Stimulated activated CD8-positive, alpha-beta memory T cell treated with anti-CD3 and anti-CD28 coated beads, Interleukin-7, amount 100 ng/mL, for 24 hours (primary cell): Measurements from ENCODE around the gene M1AP.
"Not testable (repeated sequence)": the region's sequence is repeated elsewhere in the genome, so short reads cannot be mapped to it uniquely, and the experiment has no call there.

ENCODE experiments used
- DNase-seq: peaks from one replicate; pipeline ENCODE4 v3.0.0-alpha.2; 2020; ENCODE audit warnings: low read depth

The M1AP gene

DNA sequence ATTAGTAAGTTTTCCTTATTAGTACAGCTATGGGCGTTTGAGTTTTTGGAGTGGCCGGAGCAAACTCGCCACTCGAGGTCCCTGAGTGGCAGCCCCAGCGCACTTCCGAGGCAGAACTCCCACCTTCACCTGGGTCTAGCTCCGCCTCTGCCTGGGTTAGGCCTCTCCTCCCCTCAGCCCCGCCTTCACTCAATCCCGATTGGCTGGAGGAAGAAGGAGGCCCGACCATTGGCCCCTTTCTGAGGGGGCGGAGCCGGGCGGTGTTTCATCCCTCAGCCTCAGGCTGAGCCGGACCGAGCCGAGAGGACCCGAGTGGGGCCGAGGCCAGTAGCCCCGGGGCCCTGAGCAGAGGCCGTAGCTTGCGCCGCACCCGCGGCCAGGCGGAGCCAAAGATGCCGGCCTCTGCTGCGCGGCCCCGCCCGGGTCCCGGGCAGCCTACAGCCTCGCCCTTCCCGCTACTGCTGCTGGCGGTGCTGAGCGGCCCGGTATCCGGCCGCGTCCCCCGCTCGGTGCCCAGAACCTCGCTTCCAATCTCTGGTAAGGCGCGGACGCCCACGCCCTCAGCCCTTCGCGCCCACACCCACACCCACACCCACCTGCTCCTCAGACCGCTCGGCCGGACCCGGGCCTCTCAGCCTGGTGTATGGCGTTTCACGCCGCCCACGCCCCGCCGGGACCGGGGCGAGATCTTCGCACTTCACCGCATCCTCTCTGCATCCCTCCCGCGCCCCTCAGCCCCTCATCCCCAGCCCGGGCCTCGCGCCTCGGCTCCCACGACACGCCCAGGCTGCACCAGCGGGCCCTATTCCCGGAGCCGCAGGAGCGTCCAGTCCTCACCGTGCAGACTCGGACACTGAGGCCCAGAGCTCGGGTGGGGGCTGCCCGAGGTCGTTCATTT lies 6.1 kb upstream of the M1AP start, which contains the start of gene SEMA4F:
Gene SEMA4F, plus strand, starts transcription at position 263 of the 898 bp plus-strand sequence. Its CDS starts 130 bp downstream, at position 393.
- DNase-seq = peak; percentile 90

DNA sequence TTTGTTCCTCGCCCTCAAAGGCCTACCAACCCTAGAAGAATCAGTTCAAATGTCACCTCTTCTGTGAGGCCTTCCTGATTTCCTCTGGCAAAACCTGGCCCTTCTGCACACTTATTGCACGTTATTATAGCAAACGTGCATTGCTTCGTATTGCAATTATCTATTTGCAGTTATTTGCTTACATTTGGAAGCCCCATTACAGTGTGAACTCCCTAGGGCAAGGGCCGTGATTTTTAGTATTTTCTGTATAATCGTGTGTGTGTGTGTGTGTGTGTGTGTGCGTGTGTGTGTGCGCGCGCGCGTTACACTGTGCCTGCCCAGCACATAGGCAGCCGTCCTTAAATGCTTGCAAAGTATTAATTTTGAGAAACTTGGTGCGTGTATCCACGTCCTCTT lies 5.5 kb upstream of the M1AP start:
- no peak for DNase-seq

DNA sequence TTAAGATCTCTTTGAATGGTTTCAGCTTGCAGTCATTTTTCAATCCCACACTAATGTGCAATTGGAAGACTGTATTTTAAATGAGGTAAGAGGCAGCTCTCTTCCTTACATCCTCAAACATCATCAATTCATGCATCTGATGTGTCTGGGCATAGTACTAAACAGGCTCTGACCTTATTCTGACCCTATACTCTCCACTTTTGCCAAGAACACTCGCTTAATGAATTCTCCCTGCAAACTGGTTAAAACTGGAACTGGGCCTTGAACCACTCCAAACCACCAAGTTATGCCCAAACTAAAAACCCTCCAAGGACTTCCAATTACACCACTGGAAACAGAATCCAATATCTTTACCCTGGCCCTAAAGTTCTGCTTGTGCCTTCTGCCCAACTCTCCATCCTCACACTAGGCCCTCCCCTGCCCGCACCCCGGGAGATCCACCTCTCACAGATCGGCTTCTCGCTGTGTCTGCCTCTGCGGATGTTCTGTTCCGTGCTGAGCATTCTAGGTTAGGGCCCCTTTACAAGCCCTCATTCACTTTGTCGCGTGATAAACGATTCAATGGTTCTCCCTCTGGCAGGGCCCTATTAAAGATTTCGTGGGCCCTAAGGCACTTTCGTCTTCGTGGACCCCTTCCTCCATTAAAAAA lies 1.2 kb downstream of the M1AP start:
- no peak for DNase-seq

DNA sequence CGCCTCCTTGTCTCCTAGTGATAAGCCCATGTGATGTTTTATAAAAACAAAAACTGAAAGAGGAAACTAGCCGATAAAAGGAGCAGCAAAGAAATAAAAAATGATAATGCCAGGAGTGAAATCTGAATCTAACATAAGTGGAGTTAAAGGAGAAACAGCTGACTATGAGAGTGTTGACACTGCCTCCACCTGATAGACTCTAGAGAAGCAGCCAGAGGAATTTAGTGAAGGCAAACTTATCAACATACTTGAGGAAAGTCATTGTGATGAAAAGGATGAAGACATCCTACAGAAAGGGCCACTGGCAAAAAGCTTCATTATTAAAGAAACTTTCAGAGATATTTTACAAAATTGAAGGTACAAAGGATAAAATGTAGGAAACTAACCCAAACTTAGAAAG lies 1.9 kb downstream of the M1AP start:
- no peak for DNase-seq

DNA sequence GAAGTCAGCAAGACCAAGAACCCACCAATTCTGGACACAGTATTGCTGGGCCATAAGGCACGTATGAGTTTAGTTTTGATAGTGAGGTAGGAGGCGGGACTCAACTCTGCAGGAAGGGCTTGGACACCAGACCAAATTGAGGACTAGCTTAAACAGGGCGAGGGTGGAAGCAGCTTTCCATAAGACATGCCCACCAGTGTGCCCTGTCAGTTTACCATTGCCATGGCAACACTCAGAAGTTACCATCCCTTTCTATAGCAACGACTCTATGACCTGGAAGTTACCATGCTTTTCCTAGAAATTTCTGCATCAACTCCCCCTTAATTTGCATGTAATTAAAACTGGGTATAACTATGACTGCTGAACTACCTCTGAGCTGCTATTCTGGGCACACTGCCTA lies 2.8 kb downstream of the M1AP start:
- no peak for DNase-seq

DNA sequence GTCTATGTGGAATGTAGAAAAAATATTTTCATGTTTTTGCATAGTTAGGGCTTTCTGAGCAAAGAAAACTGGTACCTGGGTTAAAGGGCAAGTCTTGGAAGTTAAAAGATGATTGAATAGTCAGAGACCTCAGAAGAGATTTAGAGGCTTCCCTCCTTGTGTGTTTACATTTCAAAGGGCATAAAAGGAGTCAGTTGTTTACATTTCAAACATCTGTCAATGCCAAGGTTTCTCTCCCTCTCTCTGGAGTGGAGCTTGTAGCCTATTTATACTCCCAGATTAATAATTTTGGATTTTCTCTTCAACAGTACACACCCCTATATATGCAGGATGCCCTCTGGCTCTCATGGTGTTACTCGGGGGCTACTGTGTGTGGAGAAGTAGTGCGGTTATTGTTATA lies 8.6 kb downstream of the M1AP start:
- DNase-seq = no peak

DNA sequence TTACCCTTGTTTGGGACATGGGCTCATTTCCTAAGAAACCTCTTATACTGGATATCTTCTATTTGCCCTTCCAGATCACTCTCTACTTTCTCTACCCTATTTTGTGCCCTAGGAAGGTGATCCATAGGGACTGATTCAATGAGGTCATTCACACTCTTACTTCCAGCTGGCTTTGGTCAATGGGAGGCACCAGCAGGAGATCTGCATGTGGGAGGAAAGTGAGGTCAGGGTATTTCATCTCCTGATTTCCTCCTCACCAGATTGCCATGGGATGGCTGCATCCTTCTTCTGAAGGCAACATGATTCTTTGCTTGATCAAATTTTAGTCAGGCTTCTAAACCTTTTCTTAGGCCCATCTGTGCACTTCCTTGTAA lies 15.2 kb downstream of the M1AP start:
- DNase-seq = no peak

DNA sequence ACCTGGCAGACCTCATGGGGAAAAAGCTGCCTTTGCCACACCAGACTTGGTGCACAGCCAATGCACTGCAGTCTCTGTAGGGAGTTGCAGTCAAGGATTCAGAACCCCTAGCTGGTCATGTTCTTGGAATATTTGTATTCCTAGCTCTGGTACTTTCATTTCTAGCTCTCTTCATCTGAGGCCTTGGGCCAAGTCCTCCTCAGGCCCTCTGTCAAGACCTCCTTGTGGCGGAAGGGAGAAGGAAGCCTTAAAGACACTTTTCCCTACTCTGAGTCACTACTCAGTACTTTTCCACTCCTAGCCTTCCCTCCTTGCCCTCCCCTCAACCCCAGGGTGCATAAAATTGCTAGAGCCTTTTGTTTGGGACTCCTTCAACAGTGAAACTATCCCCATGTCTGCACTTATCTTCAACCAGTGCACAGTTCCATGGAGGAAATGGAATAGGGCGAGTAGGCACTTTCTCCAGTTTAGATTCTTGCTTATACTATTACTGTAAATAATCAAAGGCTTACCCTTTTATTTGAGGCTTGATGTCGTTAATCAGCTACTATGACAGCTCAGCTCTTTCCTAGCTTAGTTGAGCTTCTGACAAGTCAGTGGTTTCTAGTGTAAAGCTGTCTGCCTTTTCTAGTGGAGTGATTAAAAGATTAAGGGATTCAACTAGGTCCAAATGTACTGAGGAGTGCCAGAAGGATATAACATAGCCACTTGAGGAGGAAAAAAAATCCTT lies 15.8 kb downstream of the M1AP start:
- no peak for DNase-seq

DNA sequence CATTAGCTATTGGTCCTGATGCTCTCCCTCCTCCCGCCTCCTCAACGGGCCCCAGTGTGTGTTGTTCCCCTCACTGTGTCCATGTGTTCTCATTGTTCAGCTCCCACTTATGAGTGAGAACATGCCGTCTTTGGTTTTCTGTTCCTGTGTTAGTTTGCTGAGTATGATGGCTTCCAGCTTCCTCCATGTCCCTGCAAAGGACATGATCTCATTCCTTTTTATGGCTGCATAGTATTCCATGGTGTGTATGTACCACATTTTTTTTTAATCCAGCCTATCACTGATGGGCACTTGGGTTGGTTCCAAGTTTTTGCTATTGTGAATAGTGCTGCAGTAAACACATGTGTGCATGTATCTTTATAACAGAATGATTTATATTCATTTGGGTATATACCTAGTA lies 17.7 kb downstream of the M1AP start:
- DNase-seq = not testable (repeated sequence)

DNA sequence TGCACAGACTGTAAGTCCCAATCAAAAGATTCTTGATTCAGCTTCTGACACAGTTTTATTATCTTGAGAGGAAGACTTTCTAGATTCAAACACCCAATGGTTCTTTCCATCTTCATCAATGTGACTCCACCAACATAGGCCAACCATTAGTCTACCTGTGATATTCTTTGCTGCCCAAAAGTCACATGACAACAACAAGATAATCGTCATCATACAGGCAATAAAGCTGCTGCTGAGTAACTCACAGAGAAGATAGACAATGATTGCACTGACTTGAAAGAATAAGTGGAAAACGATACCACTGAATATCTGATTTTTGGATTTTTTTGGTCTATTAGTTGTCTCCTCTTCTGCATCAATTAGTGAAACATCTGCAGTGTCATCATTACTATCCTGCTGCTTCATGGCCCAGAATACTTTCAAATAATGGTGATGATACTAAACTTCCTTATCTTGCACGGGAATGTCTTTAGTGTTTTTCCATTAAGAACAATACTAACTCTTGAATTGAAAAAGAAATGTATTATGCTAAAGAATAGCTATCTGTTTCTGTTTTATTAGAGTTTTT lies 19.5 kb downstream of the M1AP start:
- DNase-seq = no peak

DNA sequence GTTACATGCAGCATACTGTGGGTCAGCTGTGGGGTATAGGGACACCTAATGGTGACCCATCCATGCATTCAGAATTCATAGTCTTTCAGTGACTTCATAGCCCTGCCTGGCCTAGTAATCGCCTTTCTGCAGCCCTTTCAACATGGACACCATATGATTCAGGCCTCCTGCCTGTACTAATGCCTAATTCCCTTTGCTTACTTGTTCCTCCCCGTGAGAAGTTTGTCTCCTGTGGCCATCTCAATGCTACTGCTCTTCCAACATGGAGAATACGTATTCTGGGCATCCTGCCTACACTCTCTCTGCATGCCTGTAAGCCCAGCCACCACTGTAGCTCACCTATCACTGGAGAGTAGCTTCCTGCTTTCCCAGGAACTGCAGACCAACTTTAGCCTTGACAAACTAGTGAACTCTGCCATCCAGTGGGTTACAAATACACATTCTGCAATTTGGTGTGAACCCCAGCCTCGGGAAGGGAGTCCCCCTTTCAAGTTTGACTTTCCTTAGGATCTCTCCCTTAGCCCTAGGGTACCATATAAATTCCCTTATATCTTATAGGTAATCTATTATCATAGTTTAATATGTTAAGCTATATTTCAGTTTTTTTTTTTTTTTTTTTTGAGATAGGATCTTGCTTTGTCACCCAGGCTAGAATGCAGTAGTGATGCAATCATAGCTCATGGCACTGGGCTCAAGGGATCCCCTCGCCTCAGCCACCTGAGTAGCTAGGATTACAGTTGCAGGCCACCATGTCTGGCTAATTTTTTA lies 22.3 kb downstream of the M1AP start:
- no peak for DNase-seq

DNA sequence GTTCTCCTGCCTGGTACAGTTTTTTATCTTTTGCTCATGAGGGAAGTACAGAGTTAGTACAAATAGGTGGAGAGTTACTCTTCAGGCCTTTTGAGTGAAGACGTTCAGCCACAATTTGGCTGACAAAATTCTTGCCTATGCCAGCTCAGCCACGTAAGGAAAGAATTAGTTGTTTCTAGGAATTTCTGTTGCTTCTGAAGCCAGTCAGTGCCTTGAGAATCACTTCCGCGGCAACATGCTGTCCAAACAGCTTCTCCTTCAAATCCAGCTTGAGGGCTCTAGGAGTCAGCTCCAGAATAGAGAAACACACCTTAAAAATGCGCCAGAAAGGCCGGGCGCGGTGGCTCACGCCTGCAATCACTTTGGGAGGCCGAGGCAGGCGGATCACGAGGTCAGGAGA lies 27.5 kb downstream of the M1AP start:
- no peak for DNase-seq

DNA sequence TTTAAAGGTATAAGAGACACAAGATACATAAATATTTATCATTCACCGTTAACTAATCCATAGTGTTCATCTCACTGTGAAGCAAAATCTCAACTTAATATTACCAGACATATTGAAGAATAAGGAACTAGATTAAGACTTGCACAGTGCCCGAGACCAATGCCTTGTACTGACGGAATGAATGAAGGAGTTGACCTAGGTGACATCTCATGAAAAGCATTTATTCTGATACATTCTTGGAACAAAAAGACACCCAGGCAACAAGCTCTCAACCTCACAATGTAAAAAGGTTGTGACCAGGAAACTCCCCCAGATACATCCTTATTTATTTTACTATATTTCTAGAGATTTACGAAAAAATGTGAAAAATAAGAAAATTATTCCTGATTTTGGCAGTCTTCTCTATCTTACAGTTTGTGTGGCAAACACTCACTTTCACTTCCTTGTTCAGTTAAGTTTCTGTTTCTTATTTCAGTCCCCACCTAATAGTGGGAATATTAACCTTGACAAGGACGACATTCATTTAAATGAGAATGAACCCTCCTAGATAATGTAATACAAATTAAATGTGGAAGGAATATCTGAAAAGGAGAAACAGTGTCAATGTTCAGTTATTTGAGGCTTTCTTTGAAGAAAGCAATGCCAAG lies 28.4 kb downstream of the M1AP start:
- no peak for DNase-seq

DNA sequence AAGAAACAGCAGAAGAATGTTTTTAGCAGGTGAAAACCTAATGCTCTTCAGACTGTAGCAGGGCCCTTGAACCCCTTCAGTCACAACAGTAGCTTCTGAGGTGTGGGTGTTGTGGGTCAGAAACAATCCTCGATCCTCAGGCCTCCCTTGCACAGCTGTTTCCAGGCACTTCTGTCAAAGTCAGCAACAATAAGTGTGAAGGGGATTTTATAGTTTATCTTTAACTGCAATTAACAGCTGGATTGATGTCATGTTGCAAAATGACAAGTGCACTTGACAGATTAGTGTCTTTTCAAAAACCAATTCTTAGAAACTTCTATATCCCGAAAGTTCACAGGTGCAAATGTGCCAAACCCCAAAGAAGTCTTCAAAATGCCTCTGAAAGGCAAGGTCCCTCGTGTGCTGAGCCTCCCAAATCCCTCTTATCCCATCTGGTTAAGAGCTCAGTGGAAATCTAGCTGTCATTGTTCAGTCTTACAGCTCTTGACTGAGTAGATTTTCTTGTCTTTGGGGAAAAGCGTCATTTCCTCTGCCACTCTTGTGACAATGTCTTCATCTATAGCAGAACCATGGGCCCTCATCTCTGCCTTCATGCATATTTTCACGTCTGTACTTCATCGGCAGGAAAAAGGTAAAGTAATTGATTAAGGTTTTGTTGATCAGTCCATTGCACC lies 29.6 kb downstream of the M1AP start:
- no peak for DNase-seq

DNA sequence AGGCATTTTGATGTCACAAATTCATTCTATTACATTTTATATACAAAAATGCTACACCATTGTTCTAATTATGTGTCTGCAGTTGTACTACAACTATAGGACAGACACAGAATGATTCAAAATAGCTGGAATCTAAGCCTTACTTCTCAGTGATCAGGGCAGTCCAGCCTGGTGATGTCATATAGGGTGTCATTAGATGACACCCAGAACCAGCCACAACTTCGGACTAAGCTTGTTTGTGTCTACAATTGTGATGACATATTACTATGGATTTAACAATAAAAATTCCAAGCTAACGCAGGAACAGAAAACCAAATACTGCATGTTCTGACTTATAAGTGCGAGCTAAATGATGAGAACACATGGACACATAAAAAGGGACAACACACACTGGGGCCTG lies 31.0 kb downstream of the M1AP start:
- no peak for DNase-seq

DNA sequence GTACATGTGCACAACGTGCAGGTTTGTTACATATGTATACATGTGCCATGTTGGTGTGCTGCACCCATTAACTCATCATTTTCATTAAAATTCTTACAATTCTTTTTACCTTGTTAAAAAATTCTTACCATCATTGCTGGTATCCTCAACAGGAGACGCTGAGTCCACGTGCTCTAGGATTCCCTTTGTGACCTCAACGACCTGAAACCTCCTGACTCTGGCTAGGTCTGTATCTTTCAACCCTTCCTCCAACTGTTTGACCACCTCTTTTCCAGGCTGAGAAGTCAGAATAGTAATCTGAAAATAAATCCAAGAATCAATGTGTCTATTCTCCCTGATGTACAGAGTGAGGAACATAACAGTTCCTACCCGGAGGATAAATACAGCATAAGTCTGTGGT lies 41.2 kb downstream of the M1AP start:
- DNase-seq = no peak

DNA sequence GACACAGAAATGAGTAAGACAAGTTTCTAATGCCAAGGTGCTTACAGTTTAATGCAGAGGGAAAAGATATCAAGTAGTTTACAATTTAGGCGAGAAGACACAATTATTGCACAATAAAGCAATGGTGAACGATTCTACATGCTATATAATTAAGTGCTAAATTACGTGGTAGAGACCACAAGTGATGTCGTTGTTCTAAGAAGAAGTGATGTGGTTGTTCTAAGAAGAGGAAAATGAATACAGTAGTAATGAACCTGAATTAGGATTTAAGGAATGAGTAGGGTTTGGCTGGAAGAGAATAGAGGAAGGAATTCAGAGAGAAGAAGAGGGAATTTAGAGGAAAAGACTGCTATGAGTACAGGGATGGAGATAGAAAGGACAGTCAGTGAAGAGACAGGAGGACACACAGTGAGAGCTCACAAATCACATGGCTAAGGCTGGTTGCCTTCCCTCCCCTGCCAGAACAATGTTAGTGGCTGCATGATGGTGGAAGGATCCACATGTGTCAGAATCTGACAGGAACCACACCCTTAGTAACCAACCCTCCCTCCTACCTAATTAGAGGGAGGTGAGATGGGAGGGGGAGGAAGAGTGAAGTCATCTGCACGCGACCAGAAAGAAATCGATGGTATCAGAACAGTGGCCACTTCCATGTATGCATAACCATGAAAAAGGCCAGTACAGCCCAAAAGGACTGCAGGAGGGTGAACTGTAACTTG lies 44.7 kb downstream of the M1AP start:
- DNase-seq = no peak

DNA sequence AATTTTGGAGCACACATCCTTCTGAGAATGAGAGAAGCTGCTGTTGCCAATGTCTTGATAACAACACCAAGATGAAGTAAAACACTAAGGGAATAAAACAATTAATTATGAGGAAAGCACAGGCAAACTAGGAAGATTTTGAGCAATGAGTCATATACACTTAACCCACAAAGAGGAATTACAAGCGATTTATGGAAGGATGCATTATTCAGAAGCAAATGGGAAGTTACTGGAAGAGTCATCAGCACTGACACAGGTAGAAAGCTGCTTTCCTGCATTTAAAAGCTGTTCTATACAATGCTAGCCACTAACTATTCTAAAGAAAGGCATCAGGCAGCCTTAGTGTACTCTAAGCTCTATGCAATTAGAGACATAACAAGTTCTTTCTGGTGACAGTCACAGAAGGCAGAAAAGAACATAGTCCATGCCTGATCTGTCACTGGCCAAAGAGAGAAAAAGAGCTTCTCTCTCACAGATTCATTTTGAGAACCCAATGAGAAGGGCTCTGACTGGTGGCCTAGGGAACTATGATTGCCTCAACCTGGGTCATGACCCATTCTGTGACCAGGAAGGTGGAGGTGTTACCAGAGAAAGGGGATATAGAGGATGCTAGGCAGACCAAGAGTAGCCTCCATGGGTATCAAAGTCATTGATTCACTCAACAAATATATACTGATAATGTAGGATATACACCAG lies 45.4 kb downstream of the M1AP start:
- no peak for DNase-seq

DNA sequence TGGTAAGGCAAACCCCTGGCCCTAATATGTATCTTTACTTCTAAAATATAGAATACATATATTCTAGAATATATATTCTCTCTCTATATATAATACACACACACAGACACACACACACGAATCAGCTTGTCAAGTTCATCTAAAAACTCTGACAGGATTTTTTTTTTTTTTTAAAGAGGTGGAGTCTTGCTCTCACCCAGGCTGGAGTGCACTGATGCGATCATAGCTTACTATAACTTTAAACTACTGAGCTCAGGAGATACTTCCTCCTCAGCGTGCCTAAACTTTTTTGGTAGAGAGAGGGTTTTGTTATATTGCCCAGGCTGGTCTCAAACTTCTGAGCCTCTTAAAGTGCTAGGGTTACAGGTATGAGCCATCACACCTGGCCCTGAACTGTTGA lies 48.5 kb downstream of the M1AP start:
- DNase-seq = no peak
